ENCODE data around the gene AP2M1.
A peak's percentile ranks its signal among the peaks of the same experiment; 100 is the strongest.

AP2M1 gene

DNA sequence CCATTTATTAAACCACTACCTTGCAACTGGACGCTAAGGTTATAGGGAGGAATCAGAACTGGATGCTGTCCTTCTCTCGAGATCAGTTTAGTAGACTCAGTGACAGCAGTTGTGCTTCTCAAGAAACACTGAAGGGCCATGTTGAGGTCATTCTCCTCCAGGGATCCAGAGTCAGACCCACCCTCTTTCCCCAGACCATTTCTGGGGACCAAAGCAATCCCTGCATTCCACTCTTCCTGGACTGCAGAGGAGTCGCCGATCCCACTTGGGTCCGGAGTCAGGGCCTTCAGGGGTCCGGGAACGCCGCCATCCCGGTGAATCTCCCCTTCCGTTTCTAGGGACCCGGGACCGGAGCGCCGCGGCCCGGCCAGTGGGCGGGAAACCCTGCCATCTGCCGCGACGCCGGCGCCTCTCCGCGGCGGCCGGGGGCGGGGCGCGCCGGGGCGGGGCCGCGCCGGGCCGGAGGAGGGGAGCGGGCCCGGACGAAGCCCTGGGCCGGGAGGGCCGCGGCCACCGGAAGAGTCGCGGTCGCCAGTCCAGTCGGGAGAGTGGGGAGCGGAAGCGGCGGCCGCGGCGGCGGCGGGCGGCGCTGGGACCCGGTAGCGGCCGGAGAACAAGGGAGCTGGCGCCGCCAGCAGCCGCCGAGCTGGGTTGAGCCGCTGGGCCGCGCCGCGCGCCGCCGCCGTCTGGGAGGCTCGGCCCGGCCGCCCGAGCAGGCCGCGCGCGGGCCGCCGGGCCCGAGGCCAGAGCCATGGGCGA lies 19.6 kb upstream of the AP2M1 start, which contains the start of gene DVL3:
Gene DVL3, plus strand, starts transcription at position 493 of the 759 bp plus-strand sequence. Its CDS starts 259 bp downstream, at position 752.
- Histone ChIP-seq H3K36me3 (ENCODE audit: control insufficient read depth, insufficient read depth, low read length) (no peaks in the 10 kb centered on the region), H3K27me3 (replicated peaks; ENCODE audit: control insufficient read depth, insufficient read depth, low read length) (no peaks in the 10 kb centered on the region), H3K4me3 (replicated peaks; ENCODE audit: low read depth, low read length) (peak within 1 kb of the TSS; percentile 93)
- TF ChIP-seq, protein P1, sequence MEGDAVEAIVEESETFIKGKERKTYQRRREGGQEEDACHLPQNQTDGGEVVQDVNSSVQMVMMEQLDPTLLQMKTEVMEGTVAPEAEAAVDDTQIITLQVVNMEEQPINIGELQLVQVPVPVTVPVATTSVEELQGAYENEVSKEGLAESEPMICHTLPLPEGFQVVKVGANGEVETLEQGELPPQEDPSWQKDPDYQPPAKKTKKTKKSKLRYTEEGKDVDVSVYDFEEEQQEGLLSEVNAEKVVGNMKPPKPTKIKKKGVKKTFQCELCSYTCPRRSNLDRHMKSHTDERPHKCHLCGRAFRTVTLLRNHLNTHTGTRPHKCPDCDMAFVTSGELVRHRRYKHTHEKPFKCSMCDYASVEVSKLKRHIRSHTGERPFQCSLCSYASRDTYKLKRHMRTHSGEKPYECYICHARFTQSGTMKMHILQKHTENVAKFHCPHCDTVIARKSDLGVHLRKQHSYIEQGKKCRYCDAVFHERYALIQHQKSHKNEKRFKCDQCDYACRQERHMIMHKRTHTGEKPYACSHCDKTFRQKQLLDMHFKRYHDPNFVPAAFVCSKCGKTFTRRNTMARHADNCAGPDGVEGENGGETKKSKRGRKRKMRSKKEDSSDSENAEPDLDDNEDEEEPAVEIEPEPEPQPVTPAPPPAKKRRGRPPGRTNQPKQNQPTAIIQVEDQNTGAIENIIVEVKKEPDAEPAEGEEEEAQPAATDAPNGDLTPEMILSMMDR (IDR thresholded peaks at IDR 0.05; ENCODE audit: insufficient read depth, low read length, poor library complexity, severe bottlenecking): no peak
- DNase-seq (ENCODE audit: extremely low read depth, insufficient read length): peak; percentile 80

GRCh38 chr3:184155644-184156521 lies 18.8 kb upstream of the AP2M1 start:
- TF ChIP-seq, protein P1 (IDR thresholded peaks at IDR 0.05; ENCODE audit: insufficient read depth, low read length, poor library complexity, severe bottlenecking): no peak
- no peaks in the 10 kb centered on the region for H3K36me3 ChIP-seq (ENCODE audit: control insufficient read depth, insufficient read depth, low read length)
- peak overlapping the region; percentile 93 for H3K4me3 ChIP-seq (replicated peaks; ENCODE audit: low read depth, low read length)
- peak; percentile 72 for DNase-seq (ENCODE audit: extremely low read depth, insufficient read length)
- no peaks in the 10 kb centered on the region for H3K27me3 ChIP-seq (replicated peaks; ENCODE audit: control insufficient read depth, insufficient read depth, low read length)

GRCh38 chr3:184156522-184156955 lies 18.1 kb upstream of the AP2M1 start:
- no peak for DNase-seq (ENCODE audit: extremely low read depth, insufficient read length)
- no peaks in the 10 kb centered on the region for H3K27me3 ChIP-seq (replicated peaks; ENCODE audit: control insufficient read depth, insufficient read depth, low read length)
- TF ChIP-seq, protein P1 (IDR thresholded peaks at IDR 0.05; ENCODE audit: insufficient read depth, low read length, poor library complexity, severe bottlenecking): no peak
- H3K4me3 ChIP-seq (replicated peaks; ENCODE audit: low read depth, low read length): peak overlapping the region; percentile 93
- no peaks in the 10 kb centered on the region for H3K36me3 ChIP-seq (ENCODE audit: control insufficient read depth, insufficient read depth, low read length)

DNA sequence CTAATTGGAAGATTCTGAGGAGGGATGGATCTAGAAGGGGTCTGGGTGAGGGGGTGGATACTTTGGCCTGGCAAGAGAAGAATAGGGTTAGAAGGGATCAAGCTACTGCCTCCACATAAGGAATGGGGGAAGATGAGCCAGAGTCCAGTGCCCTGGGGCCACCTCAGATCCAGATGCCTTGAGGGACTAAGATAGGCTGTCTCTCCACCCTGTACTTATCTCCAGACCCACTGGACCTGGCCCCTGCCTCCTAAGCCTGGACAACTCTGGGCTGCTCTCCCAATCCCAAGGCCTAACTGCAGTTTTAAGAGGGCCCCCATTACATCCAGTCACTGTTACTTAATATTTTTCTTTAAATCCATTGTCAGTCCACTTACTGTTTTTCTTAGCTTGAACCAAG lies 17.4 kb upstream of the AP2M1 start:
- TF ChIP-seq, protein P1 (IDR thresholded peaks at IDR 0.05; ENCODE audit: insufficient read depth, low read length, poor library complexity, severe bottlenecking): no peak
- H3K27me3 ChIP-seq (replicated peaks; ENCODE audit: control insufficient read depth, insufficient read depth, low read length): no peaks in the 10 kb centered on the region
- peak overlapping the region; percentile 93 for H3K4me3 ChIP-seq (replicated peaks; ENCODE audit: low read depth, low read length)
- DNase-seq (ENCODE audit: extremely low read depth, insufficient read length): no peak
- no peaks in the 10 kb centered on the region for H3K36me3 ChIP-seq (ENCODE audit: control insufficient read depth, insufficient read depth, low read length)

DNA sequence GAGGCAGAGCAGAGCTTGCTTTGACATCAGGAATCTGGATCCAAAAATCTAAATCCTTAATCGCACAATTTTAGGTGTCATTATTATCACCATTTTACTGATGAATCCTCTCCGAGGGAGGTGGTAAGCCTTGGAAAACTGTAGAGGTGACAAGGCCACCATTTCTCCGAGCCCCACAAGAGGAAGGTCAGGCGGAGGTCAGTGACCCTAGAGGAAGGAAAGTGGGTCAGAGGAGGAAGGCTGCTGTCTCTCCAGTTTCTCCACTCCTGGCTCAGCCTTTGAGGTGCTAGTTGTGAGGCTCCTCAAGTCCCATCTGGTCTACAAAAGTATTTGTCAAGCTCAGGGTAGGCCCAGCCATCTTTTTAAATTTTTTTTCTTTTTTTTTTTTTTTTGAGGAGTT lies 16.3 kb upstream of the AP2M1 start:
- H3K27me3 ChIP-seq (replicated peaks; ENCODE audit: control insufficient read depth, insufficient read depth, low read length): no peaks in the 10 kb centered on the region
- peaks cover 1% of the 10 kb centered on the region; the same call in 1 of the 2 replicates for H3K36me3 ChIP-seq (ENCODE audit: control insufficient read depth, insufficient read depth, low read length)
- TF ChIP-seq, protein P1 (IDR thresholded peaks at IDR 0.05; ENCODE audit: insufficient read depth, low read length, poor library complexity, severe bottlenecking): no peak
- no peak overlapping the region for H3K4me3 ChIP-seq (replicated peaks; ENCODE audit: low read depth, low read length)
- no peak for DNase-seq (ENCODE audit: extremely low read depth, insufficient read length)

Data from GM06990 (cell line).